Heart right ventricle (tissue), 16 donors: ENCODE results near the gene CPA3. TPM values are rescaled to one million over a fixed set of nuclear protein-coding genes. Genes with fewer than 3 reads are reported as not detected.

Experiments
- ATAC-seq, 8 donors: fragments of 200-7000 bp; cut with Tn5 transposase; one replicate each; pipeline ENCODE4 v1.9.1; 2020; ENCODE audit warnings: mild to moderate bottlenecking in 8 of 8, moderate library complexity in 8 of 8, moderate number of reproducible peaks in 1 of 8
- DNase-seq, 2 donors: peaks; one replicate each; pipeline ENCODE4 v3.0.0-alpha.2; 2020
- H3K27ac ChIP-seq, 10 donors: fragments of 200-600 bp; sonication (generic) in 2 of 10; one replicate each; pipeline versions ENCODE4 v1.5.0 to v1.8.0; 2020 to 2022; ENCODE audit warnings: mild to moderate bottlenecking in 3 of 10
- H3K27me3 ChIP-seq, 7 donors: fragments of 200-600 bp; one replicate each; pipeline ENCODE4 v1.8.0; 2021 to 2022; ENCODE audit warnings: mild to moderate bottlenecking in 2 of 7
- H3K36me3 ChIP-seq, 9 donors: fragments of 200-600 bp; sonication (generic) in 1 of 9; one replicate each; pipeline versions ENCODE4 v1.5.0 to v1.8.0; 2020 to 2022; ENCODE audit warnings: mild to moderate bottlenecking in 2 of 9
- H3K4me1 ChIP-seq, 9 donors: fragments of 200-600 bp; sonication (generic) in 1 of 9; one replicate each; pipeline versions ENCODE4 v1.5.0 to v1.8.0; 2020 to 2022; ENCODE audit warnings: mild to moderate bottlenecking in 4 of 9
- H3K4me3 ChIP-seq, 10 donors: fragments of 200-600 bp; sonication (generic) in 2 of 10; one replicate each; pipeline versions ENCODE4 v1.5.0 to v1.8.0; 2020 to 2022; ENCODE audit warnings: mild to moderate bottlenecking in 7 of 10, moderate library complexity in 2 of 10
- H3K9me3 ChIP-seq, 11 donors: fragments of 200-600 bp in 10 of 11; sonication (generic) in 2 of 11; one replicate each; pipeline versions ENCODE4 v1.5.0 to v1.8.0; 2013 to 2022; ENCODE audit warnings: mild to moderate bottlenecking in 2 of 11, control low read depth in 1 of 11, moderate library complexity in 1 of 11
- WGBS, 2 donors: extraction: QIAGEN DNeasy Blood & Tissue Kit; methylation state at CpG; one replicate each; pipeline ENCODE4 v1.1.7; 2013; ENCODE audit warnings: inconsistent platforms in 1 of 2; 5-methylcytosine and 5-hydroxymethylcytosine counted together
- intact Hi-C, 10 donors: fragments of 100-400 bp; cut with DNase I; formaldehyde crosslinking; loops; one replicate each; pipeline versions ENCODE4 v1.11.1 to v1.14.2; 2022
- long read RNA-seq, 3 donors: library from polyadenylated mRNA; unstranded; transcript quantifications; one replicate each; pipeline ENCODE4 v2.0.0, GENCODE V29; 2020 to 2021
- polyA plus RNA-seq, 2 donors: library from polyadenylated mRNA; stranded (reverse); fragments of 200-250 nt; gene quantifications; one replicate each; pipeline ENCODE4 v1.2.3, GENCODE V29; 2013
- total RNA-seq, 10 donors: library from RNA; stranded (reverse); fragmentation: NEBNext Ultra II Directional in 3 of 10; extraction: Animal tissue kit (Norgen Biotek cat#: 25700) in 3 of 10; gene quantifications; one replicate each; pipeline versions ENCODE4 v1.2.1 to v1.2.4, GENCODE V29; 2021 to 2023
- TF ChIP-seq, protein P1 (sequence below), 9 donors: fragments of 200-600 bp; sonication (generic) in 2 of 9; IDR thresholded peaks; one replicate each; pipeline versions ENCODE4 v1.5.0 to v1.8.0; 2021 to 2022; ENCODE audit warnings: antibody characterized with exemption in 9 of 9, mild to moderate bottlenecking in 5 of 9, moderate library complexity in 1 of 9
- donor health status: Arrhythmogenic right ventricular cardiomyopathy.
- donor health status: ischemic (EF 13 %, LVEDD 7.1; RV severe dilation, severe dysfunction).
- donor health status: healthy with polysubstance abuse.
- donor health status: DM: no; HTN: yes; CAD: no.
- donor health status: DM: no; HTN: no; CAD: no.
- donor health status: ischemic (EF 25% LVEDD 6.9; RV normal size, moderate dysfunction).
- donor health status: ischemic (EF 25% LVEDD 5.7; RV mildly dilated, moderate dysfunction).
- donor health status: healthy.
- donor health status: DM: yes; HTN: yes; CAD: no.
- donor health status: Ischemic cardiomyopathy.
- donor health status: ischemic (EF 35%, LVEDD 5.7; RV mildly dilated, moderate dysfunction).
- donor health status: nonischemic (EF 11% LVEDD 7.7; RV severe dilation, severe dysfunction).
- donor health status: DM: yes; HTN: yes; CAD: no.
- donor health status: PGD.
- donor health status: ischemic (EF 29% LVEDD 5.4; RV normal size, mild dysfunction).
- donor health status: nonischemic (EF 23%, LVEDD 6.1; RV moderate dilation, normal function).

CPA3 gene
- total RNA-seq, result 1 to 10 TPM in 7 of 10 donors, under 1 TPM in 3; 0.28 to 2.6 (median 1.6) TPM
- polyA plus RNA-seq, result under 1 TPM; 0.22 to 0.72 TPM
- long read RNA-seq, donor 1, result 0 reads
- long read RNA-seq, donor 2, result 0 reads
- long read RNA-seq, donor 3, result 0 reads

DNA sequence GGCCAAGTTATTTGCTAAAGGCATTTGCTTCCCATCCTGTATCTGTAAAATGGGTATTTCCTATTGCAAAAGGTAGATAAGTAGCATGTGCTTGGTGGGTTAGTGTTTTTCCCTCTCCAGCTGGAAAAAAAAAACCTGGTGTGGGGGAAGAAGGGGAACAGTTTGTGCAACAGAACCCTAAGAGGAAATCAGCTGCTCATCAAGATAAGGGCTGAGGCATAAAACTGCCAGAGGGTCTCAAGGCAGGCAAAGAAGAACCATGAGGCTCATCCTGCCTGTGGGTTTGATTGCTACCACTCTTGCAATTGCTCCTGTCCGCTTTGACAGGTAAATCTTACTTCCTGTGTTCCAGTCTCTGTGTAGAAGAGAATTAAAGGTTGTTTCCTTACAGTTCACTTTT, at the start of gene CPA3:
Gene CPA3, plus strand, starts transcription at position 248 of the 400 bp plus-strand sequence. Its CDS starts 12 bp downstream, at position 260.
- Histone ChIP-seq H3K27me3 (peaks cover 0 to 25% (median 9%) of the 10 kb centered on the region in 7 donors), H3K36me3 (no peaks in the 10 kb centered on the region), H3K27ac (no peak within 1 kb of the TSS), H3K4me3 (no peak within 1 kb of the TSS), H3K9me3 (no peaks in the 10 kb centered on the region), H3K4me1 (no peaks in the 10 kb centered on the region)
- TF ChIP-seq, protein P1, sequence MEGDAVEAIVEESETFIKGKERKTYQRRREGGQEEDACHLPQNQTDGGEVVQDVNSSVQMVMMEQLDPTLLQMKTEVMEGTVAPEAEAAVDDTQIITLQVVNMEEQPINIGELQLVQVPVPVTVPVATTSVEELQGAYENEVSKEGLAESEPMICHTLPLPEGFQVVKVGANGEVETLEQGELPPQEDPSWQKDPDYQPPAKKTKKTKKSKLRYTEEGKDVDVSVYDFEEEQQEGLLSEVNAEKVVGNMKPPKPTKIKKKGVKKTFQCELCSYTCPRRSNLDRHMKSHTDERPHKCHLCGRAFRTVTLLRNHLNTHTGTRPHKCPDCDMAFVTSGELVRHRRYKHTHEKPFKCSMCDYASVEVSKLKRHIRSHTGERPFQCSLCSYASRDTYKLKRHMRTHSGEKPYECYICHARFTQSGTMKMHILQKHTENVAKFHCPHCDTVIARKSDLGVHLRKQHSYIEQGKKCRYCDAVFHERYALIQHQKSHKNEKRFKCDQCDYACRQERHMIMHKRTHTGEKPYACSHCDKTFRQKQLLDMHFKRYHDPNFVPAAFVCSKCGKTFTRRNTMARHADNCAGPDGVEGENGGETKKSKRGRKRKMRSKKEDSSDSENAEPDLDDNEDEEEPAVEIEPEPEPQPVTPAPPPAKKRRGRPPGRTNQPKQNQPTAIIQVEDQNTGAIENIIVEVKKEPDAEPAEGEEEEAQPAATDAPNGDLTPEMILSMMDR (IDR thresholded peaks at IDR 0.05), result no peak
- WGBS, 2 donors, result 83 to 89% methylated on average over 1 of the region's 1 CpG
- no peak for ATAC-seq
- no peak for DNase-seq
- intact Hi-C loops, result loop anchor here in 4 of 10 donors (10.0 kb wide), 3 partner anchors 80 to 410 kb away; no protein-coding TSS in a partner anchor

GRCh38 chr3:148815316-148816110, 49.6 kb upstream of the CPA3 start:
- DNase-seq (no peak), ATAC-seq (no peak)
- intact Hi-C loops, result no loop called here
- TF ChIP-seq, protein P1 (IDR thresholded peaks at IDR 0.05), result no peak
- Histone ChIP-seq H3K36me3 (no peaks in the 10 kb centered on the region), H3K4me3 (no peak overlapping the region), H3K9me3 (no peaks in the 10 kb centered on the region), H3K27ac (no peak overlapping the region), H3K27me3 (no peaks in the 10 kb centered on the region), H3K4me1 (no peaks in the 10 kb centered on the region)
- 81 to 82% methylated on average over 11 of the region's 11 CpGs for WGBS, 2 donors

DNA sequence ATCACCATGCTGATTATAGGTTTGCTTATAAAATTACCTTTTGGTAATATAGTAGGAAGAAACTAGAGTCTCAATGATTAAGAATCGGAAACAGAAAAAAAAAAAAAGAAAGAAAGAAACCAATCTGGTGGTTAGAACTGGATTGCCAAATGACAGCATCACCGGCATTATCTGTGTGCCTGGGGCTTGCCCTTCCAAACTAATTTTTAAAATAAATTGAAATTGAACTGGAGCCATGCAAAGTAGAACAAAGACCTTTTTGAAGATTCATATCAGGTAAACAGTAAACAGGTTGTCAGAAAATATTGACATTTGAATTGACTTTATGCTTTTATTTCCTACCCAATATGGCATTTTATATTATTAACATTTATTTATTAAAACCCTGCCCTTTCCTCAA, 48.7 kb upstream of the CPA3 start:
- intact Hi-C loops, result no loop called here
- 84 to 86% methylated on average over 2 of the region's 2 CpGs for WGBS, 2 donors
- Histone ChIP-seq H3K4me3 (no peak overlapping the region), H3K4me1 (no peaks in the 10 kb centered on the region), H3K9me3 (peaks cover 0 to under 1% (median 0%) of the 10 kb centered on the region in 11 donors), H3K36me3 (no peaks in the 10 kb centered on the region), H3K27me3 (no peaks in the 10 kb centered on the region), H3K27ac (no peak overlapping the region)
- DNase-seq, result no peak
- no peak for ATAC-seq
- TF ChIP-seq, protein P1 (IDR thresholded peaks at IDR 0.05), result no peak

GRCh38 chr3:148816981-148817525, 48.0 kb upstream of the CPA3 start:
- H3K4me3 ChIP-seq, result no peak overlapping the region
- ATAC-seq, result no peak
- intact Hi-C loops, result no loop called here
- H3K27me3 ChIP-seq, result no peaks in the 10 kb centered on the region
- peaks cover 0 to 7% (median 0%) of the 10 kb centered on the region in 11 donors for H3K9me3 ChIP-seq
- DNase-seq, result no peak
- no peaks in the 10 kb centered on the region for H3K36me3 ChIP-seq
- no peaks in the 10 kb centered on the region for H3K4me1 ChIP-seq
- TF ChIP-seq, protein P1 (IDR thresholded peaks at IDR 0.05), result no peak
- 53 to 64% methylated on average over 3 of the region's 3 CpGs for WGBS, 2 donors
- H3K27ac ChIP-seq, result no peak overlapping the region
